Calu3 (cell line): Measurements from ENCODE around the gene CDR2. TPM values are rescaled to one million over a fixed set of nuclear protein-coding genes. Genes with fewer than 3 reads are reported as not detected.

ENCODE experiments used
- BruUV-seq: library from RNA; stranded (reverse); fragments of 400-500 nt; replicated peaks from 2 replicates; lab custom pipeline; 2021; lab: Mats Ljungman, UMichigan
- CTCF ChIA-PET: fragments of 300-600 bp; sonication (Branson Sonifier 250); formaldehyde crosslinking; loops from one replicate; lab custom pipeline; 2022; ENCODE audit warnings: antibody characterized with exemption; lab: Charles Lee
- DNase-seq: peaks from one replicate; pipeline ENCODE4 v3.0.0; 2022
- H3K27ac Mint-ChIP-seq: one replicate; pipeline ENCODE4 v1.8.0; 2022; ENCODE audit warnings: mixed read lengths; ENCODE audit not compliant: unreplicated experiment
- H3K27me3 Mint-ChIP-seq: one replicate; pipeline ENCODE4 v1.8.0; 2022; ENCODE audit warnings: mixed read lengths; ENCODE audit not compliant: unreplicated experiment
- H3K36me3 Mint-ChIP-seq: one replicate; pipeline ENCODE4 v1.8.0; 2022; ENCODE audit warnings: mild to moderate bottlenecking, moderate library complexity, mixed read lengths; ENCODE audit not compliant: insufficient read depth, unreplicated experiment
- H3K4me1 Mint-ChIP-seq: one replicate; pipeline ENCODE4 v1.8.0; 2022; ENCODE audit warnings: mild to moderate bottlenecking, low read depth, mixed read lengths; ENCODE audit not compliant: unreplicated experiment
- H3K4me3 Mint-ChIP-seq: one replicate; pipeline ENCODE4 v1.8.0; 2022; ENCODE audit warnings: mild to moderate bottlenecking, low read depth, moderate library complexity, mixed read lengths; ENCODE audit not compliant: unreplicated experiment
- H3K9me3 Mint-ChIP-seq: one replicate; pipeline ENCODE4 v1.8.0; 2022; ENCODE audit warnings: low read depth, mixed read lengths; ENCODE audit not compliant: unreplicated experiment
- intact Hi-C: fragments of 100-400 bp; cut with micrococcal nuclease; formaldehyde crosslinking; loops from one replicate; pipeline ENCODE4 v1.10.0; 2022; ENCODE audit not compliant: unreplicated experiment
- total RNA-seq: library from RNA; stranded (reverse); gene quantifications from 2 replicates; pipeline ENCODE4 v1.2.3, GENCODE V29; 2022
- TF ChIP-seq, protein P1 (sequence below): fragments of 200-600 bp; IDR thresholded peaks from one replicate; pipeline ENCODE4 v1.8.0; 2022; ENCODE audit warnings: antibody characterized with exemption; ENCODE audit not compliant: unreplicated experiment

Gene CDR2
- total RNA-seq, 1 experiment from 2014 or later, result 78.9 TPM

- intact Hi-C loops, result loop anchor here (5.0 to 10.0 kb wide), 2 partner anchors 1017 to 1164 kb away; partner anchors contain the start of gene LDAF1
- Mint-ChIP-seq H3K4me1 (no peaks in the 10 kb centered on the region), H3K4me3 (no peak overlapping the region), H3K9me3 (no peaks in the 10 kb centered on the region), H3K36me3 (peaks cover 82% of the 10 kb centered on the region), H3K27me3 (no peaks in the 10 kb centered on the region), H3K27ac (no peak overlapping the region)
- no TSS peak for BruUV-seq
- DNase-seq, result peak; percentile 69
- TF ChIP-seq, protein P1, sequence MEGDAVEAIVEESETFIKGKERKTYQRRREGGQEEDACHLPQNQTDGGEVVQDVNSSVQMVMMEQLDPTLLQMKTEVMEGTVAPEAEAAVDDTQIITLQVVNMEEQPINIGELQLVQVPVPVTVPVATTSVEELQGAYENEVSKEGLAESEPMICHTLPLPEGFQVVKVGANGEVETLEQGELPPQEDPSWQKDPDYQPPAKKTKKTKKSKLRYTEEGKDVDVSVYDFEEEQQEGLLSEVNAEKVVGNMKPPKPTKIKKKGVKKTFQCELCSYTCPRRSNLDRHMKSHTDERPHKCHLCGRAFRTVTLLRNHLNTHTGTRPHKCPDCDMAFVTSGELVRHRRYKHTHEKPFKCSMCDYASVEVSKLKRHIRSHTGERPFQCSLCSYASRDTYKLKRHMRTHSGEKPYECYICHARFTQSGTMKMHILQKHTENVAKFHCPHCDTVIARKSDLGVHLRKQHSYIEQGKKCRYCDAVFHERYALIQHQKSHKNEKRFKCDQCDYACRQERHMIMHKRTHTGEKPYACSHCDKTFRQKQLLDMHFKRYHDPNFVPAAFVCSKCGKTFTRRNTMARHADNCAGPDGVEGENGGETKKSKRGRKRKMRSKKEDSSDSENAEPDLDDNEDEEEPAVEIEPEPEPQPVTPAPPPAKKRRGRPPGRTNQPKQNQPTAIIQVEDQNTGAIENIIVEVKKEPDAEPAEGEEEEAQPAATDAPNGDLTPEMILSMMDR, result peak; percentile 93
- CTCF ChIA-PET, result interaction anchor here (0.7 to 1.0 kb wide), 7 partner anchors 13 to 1165 kb away, joined by 3 to 10 read pairs (median 3); no protein-coding TSS in a partner anchor
Observed at GRCh38 chr16:22321340-22322001, 52.9 kb downstream of the CDR2 start.

- Mint-ChIP-seq H3K4me3 (no peak overlapping the region), H3K36me3 (peaks cover 85% of the 10 kb centered on the region), H3K27ac (no peak overlapping the region), H3K4me1 (no peaks in the 10 kb centered on the region), H3K27me3 (no peaks in the 10 kb centered on the region), H3K9me3 (no peaks in the 10 kb centered on the region)
- no peak for DNase-seq
- CTCF ChIA-PET, result interaction anchor here (0.7 to 1.0 kb wide), 8 partner anchors 14 to 1164 kb away, joined by 3 to 10 read pairs (median 3); no protein-coding TSS in a partner anchor
- BruUV-seq, result TSS peak; percentile 14
- intact Hi-C loops, result loop anchor here (5.0 to 10.0 kb wide), 2 partner anchors 1016 to 1163 kb away; partner anchors contain the start of gene LDAF1
- TF ChIP-seq, protein P1, result no peak
Observed at GRCh38 chr16:22320572-22321339, 53.7 kb downstream of the CDR2 start.

DNA sequence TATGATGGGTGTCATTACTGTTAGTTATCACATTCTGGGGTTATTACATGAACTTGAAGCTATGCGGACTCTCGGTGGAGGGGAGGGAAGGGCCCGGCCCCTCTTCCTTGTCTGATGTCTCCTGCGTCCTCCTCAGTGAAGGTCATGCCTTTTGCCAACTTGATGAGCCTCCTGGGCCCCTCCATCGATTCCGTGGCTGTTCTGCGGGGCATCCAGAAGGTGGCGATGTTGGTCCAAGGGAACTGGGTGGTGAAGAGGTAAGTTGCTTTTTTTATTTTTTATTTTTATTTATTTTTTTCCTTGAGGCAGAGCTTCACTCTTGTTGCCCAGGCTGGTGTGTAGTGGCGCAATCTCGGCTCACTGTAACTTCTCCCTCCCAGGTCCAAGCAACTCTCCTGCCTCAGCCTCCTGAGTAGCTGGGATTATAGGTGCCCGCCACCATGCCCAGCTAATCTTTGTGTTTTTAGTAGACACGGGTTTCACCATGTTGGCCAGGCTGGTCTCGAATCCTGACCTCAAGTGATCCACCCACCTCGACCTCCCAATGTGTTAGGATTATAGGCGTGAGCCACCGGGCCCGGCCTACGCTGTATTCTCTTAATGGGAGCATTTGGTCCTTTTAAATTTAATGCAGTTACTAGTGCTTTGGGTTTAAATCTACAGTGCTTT lies 55.6 kb downstream of the CDR2 start:
- DNase-seq, result peak; percentile 78
- intact Hi-C loops, result no loop called here
- H3K9me3 Mint-ChIP-seq, result no peaks in the 10 kb centered on the region
- H3K27ac Mint-ChIP-seq, result no peak overlapping the region
- no peaks in the 10 kb centered on the region for H3K4me1 Mint-ChIP-seq
- CTCF ChIA-PET, result interaction anchor here (0.7 kb wide), 1 partner anchor 11 kb away, joined by 3 read pairs; no protein-coding TSS in a partner anchor
- H3K27me3 Mint-ChIP-seq, result no peaks in the 10 kb centered on the region
- TF ChIP-seq, protein P1, result peak; percentile 85
- no peak overlapping the region for H3K4me3 Mint-ChIP-seq
- peaks cover 86% of the 10 kb centered on the region for H3K36me3 Mint-ChIP-seq
- no TSS peak for BruUV-seq

DNA sequence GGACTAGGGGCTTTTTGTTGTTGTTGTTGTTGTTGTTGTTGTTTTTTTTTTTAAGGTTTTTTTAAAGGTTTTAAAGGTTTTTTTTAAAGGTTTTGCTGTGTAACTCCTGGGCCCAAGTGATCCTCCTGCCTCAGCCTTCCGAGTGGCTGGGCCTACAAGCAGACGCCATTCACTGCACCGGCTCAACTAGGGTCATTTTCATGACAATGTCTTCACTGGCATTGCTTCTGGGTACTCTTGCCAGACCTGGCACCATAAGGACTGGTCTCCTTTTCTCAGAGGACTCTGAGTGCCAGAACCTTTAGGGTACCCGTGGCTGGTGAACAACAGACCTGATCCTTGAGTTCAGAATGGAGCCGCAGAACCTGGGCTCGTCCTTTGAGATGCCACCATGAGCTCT lies 56.8 kb downstream of the CDR2 start:
- no peak for DNase-seq
- H3K27me3 Mint-ChIP-seq, result no peaks in the 10 kb centered on the region
- intact Hi-C loops, result no loop called here
- H3K27ac Mint-ChIP-seq, result no peak overlapping the region
- no TSS peak for BruUV-seq
- H3K36me3 Mint-ChIP-seq, result peaks cover 85% of the 10 kb centered on the region
- CTCF ChIA-PET, result interaction anchor here (0.6 to 0.7 kb wide), 2 partner anchors 10 to 1034 kb away, joined by 3 to 4 read pairs; no protein-coding TSS in a partner anchor
- no peaks in the 10 kb centered on the region for H3K9me3 Mint-ChIP-seq
- H3K4me3 Mint-ChIP-seq, result no peak overlapping the region
- H3K4me1 Mint-ChIP-seq, result no peaks in the 10 kb centered on the region
- TF ChIP-seq, protein P1, result no peak
